GM21576 (cell line): Measurements from ENCODE around the gene SLC66A2.
"Not testable (repeated sequence)": the region's sequence is repeated elsewhere in the genome, so short reads cannot be mapped to it uniquely, and the experiment has no call there.

Experiments used
- ATAC-seq: cut with Tn5 transposase; IDR thresholded peaks from one replicate; pipeline ENCODE4 v1.9.1; 2021; ENCODE audit warnings: mild to moderate bottlenecking, moderate library complexity; ENCODE audit not compliant: unreplicated experiment

The SLC66A2 gene

GRCh38 chr18:79971211-79971952 is 19.9 kb upstream of the SLC66A2 start:
- no peak for ATAC-seq

DNA sequence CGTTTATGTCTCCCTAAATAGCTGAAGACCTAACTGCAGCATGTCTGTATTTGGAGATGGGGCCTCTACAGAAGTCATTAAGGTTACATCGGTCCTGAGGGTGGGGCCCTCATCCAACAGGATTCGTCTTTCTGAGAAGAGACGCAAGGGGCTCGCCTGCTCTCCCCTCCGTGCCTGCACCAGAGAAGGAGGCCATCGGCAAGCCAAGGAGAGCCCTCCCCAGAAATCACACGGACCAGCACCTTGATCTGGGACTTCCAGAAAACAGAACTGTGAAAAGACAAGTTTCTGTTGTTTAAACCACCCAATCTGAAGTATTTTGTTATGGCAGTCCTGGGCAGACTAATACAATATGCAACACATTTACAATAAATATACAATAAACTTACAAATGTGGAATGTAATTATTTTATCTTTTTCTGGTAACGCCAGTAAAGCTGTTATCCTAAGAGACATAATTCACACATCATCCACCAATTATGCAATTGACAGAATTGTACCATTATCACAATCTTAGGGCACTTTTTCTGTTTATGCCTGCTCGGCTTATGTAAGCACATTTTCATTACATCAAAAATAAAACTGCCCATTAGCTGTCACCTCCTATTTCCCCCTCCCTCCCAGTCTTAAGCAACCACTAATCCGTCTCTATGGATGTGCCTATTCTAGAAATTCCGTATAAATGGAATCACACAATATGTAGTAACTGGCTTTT is 19.1 kb upstream of the SLC66A2 start:
- ATAC-seq = no peak

DNA sequence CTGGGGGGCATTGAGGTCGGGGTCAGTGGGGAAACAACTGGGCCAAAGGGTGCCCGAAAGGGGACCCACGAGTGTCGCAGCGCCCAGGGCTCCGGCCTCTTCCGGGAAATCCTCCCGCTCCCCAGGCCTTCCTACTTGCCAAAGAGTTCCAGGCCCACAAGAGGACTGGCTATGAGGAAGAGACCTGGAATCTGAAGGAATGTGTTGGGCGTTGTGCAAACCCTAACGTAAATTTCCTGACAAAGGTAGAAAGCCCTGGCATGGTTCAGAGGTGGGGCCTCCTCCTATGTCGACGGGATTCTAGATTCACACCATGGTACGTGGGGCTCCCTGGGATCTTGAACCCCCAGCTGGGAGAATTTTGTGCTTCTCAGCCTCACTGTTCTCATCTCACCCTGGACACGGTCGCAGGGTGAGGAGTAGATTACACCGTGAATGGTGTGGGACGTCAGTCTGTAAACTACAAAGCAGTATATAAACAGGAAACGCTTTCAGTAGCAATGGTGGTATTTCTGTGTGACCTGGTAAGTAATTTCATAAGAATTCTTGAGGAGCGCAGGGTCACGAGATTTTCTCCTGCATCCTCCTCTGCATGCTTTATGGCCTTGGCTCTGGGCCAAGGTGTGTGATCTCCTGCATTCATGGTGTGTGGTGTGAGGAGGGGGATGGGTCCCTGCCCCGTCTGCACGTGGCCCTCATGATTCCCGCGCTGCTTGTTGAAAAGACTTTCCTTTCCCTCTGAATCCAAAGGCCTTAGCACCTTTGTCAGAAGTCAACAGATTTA is 13.9 kb upstream of the SLC66A2 start:
- ATAC-seq = no peak

GRCh38 chr18:79964330-79965118 is 13.1 kb upstream of the SLC66A2 start, which contains the start of gene HSBP1L1:
Gene HSBP1L1 (plus strand): TSS chr18:79964643. CDS start chr18:79964736, 93 bp downstream.
- ATAC-seq = peak; percentile 63

GRCh38 chr18:79963658-79964329 is 12.3 kb upstream of the SLC66A2 start:
- no peak for ATAC-seq

DNA sequence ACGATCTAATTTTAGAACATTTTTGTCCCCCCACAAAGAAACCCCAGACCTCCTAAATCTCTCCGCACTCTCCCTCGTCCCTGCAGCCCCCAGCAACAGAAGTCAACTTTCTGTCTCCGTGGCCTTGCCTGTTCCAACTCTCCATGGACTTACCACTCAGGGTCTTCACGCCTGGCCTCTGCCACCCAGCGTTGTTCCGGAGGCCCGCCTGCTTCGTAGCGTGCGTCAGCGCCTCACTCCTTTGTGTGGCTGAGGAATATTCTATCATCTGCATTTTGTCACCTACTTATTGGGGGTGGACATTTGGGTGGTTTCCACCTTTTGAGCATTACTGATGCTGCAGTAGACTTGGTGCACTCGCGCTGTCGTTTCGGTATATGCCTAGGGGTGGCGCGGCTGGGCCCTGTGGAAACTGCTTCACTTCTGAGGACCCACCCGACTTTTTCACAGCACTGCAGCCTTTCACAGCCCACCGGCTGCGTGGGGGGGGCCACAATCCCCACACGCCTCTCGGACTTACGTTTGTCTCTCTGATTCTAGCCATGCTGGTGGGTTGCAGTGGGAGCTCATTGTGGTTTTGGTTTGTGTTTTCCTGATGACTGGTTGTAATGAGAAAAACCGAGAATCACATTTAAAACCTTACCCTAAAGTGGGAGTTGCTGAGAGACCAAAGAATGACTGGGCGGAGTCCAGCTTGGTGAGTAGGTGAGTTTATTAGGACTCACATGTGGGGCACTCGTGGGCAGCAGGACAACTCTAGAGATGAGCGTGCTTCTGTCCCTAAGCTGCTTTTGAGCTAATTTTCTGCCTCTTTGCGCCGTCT is 11.6 kb upstream of the SLC66A2 start:
- peak; percentile 61 for ATAC-seq

- ATAC-seq = no peak
These were observed 10.9 kb upstream of the SLC66A2 start for GRCh38 chr18:79962311-79962710.

- ATAC-seq = no peak
These were observed 10.3 kb upstream of the SLC66A2 start for GRCh38 chr18:79961527-79962291.

DNA sequence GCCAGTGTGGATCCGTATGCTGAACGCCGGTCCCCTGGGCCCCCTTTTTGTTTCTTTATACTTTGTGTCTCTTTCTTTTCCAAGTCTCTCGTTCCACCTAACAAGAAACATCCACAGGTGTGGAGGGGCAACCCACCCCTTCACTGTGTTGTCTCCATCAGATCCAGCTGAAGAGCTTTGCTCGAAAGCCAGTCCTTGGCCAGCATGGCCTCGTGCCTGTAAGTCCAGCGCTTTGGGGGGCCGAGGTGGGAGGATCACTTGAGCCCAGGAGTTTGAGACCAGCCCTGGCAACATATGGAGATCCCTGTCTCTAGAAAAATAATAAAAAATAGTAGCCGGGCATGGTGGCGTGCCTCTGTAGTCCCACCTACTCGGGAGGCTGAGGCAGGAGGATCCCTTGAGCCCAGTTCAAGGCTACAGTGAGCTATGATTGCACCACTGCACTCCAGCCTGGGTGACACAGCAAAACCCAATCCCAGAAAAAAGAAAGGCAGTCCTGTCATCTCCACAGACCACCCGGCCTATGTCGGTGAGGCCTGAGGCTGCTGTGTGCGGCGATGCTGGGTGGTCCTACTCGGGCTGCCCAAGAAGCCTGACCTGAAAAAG is 9.6 kb upstream of the SLC66A2 start:
- no peak for ATAC-seq

GRCh38 chr18:79960161-79960801 is 8.8 kb upstream of the SLC66A2 start:
- ATAC-seq = not testable (repeated sequence)

- no peak for ATAC-seq
These were observed 7.5 kb upstream of the SLC66A2 start for GRCh38 chr18:79958981-79959380.

DNA sequence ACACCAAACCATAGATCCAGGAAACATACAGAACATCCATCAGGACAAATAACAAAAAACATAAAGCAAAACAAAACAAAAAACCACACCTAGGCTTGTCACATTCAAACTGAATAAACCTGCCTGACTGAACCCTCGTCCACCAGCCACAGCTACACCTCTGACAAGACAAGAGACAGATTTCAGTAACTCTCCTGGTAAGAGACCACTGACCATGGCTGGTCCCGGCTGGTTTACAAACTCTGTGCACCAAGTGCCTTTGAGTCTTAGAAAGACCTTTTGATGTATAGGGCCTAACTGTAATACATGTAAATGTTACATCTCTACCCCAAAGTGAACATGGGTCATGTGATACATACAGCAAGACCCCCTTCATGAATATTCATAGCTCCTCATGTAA is 4.8 kb upstream of the SLC66A2 start:
- no peak for ATAC-seq

DNA sequence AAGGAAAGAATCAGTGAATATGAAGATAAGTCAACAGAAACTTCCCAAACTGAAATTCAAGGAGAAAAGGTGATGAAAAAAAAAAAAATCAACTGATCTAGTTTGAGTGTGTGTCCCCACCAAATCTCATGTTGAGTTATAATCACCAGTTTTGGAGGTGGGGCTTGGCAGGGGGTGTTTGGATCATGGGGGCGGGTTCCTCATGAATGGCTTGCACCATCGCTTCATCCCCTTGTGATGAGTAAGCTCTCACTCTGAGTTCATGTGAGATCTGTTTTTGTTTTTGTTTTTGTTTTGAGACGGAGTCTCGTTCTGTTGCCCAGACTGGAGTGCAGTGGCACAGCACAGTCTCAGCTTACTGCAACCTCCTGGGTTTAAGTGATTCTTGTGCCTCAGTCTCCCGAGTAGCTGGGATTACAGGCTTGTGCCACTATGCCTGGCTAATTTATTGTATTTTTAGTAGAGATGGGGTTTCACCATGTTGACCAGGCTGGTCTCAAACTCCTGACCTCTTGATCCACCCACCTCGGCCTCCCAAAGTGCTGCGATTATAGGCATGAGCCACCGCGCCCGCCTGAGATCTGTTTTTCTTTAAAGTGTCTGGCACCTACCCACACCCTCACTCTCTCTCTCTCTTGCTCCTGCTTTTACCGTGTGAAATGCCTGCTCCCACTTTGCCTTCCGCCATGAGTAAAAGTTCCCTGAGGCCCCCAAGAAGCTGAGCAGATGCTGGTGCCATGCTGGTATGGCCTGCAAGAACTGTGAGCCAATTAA is 4.0 kb upstream of the SLC66A2 start:
- no peak for ATAC-seq

DNA sequence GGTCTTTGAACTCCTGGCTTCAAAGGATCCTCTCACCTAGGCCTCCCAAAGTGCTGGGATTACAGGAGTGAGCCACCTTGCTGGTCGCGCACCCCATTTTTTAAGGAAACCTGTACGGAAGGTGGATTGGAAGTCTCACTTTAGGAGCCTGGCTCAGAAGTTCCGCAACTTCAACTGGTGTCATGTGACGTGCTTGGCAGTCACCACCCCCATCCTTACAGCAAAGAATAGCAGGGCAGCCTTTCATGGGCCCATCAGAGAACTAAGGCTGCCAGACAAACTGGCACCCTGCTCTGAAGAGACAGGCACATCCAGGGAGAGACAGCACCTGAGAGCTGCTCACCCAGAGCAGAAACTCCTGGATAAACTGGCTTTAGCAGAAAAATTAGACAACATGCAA is 3.3 kb upstream of the SLC66A2 start:
- ATAC-seq = no peak

DNA sequence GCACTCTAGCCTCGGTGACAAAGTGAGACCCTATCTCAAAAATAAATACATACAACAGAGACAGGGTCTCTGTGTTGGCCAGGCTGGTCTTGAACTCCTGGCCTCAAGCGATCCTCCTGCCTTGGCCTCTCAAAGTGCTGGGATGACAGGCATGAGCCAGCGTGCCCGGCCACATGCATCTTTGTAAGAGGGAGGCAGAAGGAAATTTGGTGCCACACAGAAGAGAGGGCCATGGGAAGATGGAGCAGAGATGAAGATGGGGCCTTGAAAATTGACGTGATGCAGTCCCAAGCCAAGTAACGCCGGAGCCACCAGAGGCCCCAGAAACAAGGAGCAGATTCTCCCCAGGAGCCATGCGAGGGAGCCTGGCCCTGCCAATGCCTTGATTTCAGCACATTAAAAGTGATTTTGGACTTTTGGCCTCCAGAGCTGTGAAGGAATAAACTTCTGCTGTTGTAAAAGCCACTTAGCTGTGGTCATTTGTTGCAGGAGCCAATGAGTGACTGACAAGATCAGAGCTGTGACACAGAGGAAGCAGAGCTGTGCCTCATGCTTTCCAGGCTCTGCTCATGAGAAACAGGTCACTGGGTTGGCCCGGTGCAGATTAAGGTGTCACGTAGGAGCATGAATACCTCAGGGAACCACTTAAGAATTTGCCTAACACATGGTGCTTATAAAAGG is 2.7 kb upstream of the SLC66A2 start:
- no peak for ATAC-seq

DNA sequence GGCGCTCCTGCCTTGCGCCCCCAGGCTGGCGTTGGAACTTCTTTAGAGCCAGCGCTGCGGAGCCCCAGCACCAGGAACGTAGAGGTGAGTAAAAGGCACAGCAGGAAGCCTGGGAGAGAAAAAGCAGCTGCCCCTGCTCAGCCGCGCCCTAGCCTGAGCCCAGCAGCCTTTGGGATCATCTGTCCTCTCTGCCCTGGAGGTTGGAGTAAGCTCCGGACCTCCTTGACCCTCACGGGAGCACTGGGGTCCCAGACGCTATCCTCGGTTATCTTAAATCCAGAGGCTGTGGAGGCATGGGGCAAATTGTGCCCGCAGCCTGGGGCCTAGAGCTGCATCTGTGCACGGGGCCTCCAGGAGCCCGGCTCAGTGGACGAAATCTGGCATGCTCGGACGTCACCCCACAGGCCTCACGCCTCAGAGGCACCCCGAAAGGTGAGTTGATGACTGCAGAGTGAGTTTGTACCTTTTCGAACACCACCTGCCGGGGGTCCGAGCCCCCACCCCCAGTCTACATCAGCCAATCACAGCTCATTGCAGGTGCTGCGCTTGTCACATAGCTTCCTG is 1.6 kb upstream of the SLC66A2 start:
- no peak for ATAC-seq
